OCI-LY7 (cell line): ENCODE results near the gene SUCNR1.

Source experiments
- CTCF ChIP-seq: fragments of 200-600 bp; sonication (generic); conservative IDR thresholded peaks from 2 replicates; pipeline ENCODE4 v1.5.1; 2014; ENCODE audit warnings: mild to moderate bottlenecking, antibody characterized with exemption, low read length, moderate library complexity, mixed read lengths
- EZH2phosphoT487 ChIP-seq: fragments of 200-600 bp; sonication (generic); IDR thresholded peaks from 2 replicates; pipeline ENCODE4 v1.6.1; 2018; ENCODE audit warnings: low read depth, borderline replicate concordance, mild to moderate bottlenecking, mixed run types, antibody characterized with exemption, low read length, moderate library complexity, mixed read lengths

GRCh38 chr3:151916781-151917180 lies 43.3 kb downstream of the SUCNR1 start:
- TF ChIP-seq CTCF (no peak), EZH2phosphoT487 (no peak)
